Endothelial cell of hepatic sinusoid (primary cell): ENCODE data around the gene MDM4.

Experiments
- in situ Hi-C: cut with HindIII; loops from 2 replicates; pipeline ENCODE4 v1.10.0; 2017; ENCODE audit warnings: low sequenced_read_pairs

Gene MDM4

GRCh38 chr1:204600968-204601367 is 84.8 kb downstream of the MDM4 start:
- in situ Hi-C loops: no loop called here

GRCh38 chr1:204602111-204602579 is 85.9 kb downstream of the MDM4 start:
- in situ Hi-C loops: no loop called here

- in situ Hi-C loops: no loop called here
These were observed 86.8 kb downstream of the MDM4 start for GRCh38 chr1:204602871-204603542.

- in situ Hi-C loops: loop anchor here (5.0 kb wide), 1 partner anchor 97 kb away; no protein-coding TSS in a partner anchor
These were observed 89.6 kb downstream of the MDM4 start for GRCh38 chr1:204605791-204606190.
